ENCODE measurements around the gene EFNA3.
A peak's percentile ranks its signal among the peaks of the same experiment; 100 is the strongest.

Gene EFNA3

GRCh38 chr1:155127105-155127966, 48.7 kb downstream of the EFNA3 start, which contains the start of gene EFNA1:
Gene EFNA1, plus strand, starts transcription at chr1:155127876. Its CDS starts 102 bp downstream, at chr1:155127978.
- Mint-ChIP-seq H3K36me3 (ENCODE audit: low read depth) (peaks cover 1% of the 10 kb centered on the region), H3K4me3 (peak within 1 kb of the TSS; percentile 82), H3K9me3 (no peaks in the 10 kb centered on the region), H3K27ac (no peak within 1 kb of the TSS), H3K4me1 (ENCODE audit: low read depth) (peaks cover 17% of the 10 kb centered on the region), H3K27me3 (ENCODE audit: low read depth) (peaks cover 60% of the 10 kb centered on the region)
- DNase-seq (ENCODE audit: low spot score) = peak; percentile 28

DNA sequence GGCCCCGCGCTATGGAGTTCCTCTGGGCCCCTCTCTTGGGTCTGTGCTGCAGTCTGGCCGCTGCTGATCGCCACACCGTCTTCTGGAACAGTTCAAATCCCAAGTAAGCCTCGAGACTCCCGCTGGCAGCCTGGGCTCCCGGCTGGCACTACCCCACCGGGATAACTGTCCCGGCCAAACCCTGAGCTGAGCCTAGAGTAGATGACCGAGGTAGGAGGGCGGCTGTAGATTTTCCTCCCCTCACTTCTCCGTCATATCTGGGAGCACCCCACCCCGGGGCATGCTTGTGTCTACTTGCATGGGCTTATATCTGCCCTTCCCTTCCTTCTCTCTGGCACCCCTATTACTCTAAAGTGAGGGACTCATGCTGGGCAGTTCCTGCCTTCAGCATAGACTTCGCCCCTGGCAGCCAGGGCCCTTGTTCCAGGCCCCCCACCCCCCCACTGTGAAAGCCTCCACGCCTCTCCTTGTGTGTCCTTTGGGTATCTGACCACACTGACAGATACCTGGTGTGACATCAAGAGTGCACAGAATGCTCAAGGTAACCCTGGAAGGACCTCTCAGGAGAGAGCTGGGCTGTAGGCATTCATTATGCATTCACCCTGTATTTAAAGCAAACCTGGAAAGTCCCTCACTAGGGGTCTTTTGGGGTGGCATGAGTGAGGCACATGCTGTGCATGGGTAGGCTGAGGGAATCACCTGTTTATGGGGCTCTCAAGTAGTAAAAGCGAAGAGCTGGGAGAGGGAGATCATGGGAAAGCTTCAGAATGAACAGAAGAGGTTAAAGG, 49.5 kb downstream of the EFNA3 start:
- no peak overlapping the region for H3K27ac Mint-ChIP-seq
- H3K9me3 Mint-ChIP-seq = no peaks in the 10 kb centered on the region
- peaks cover 56% of the 10 kb centered on the region for H3K27me3 Mint-ChIP-seq (ENCODE audit: low read depth)
- H3K4me3 Mint-ChIP-seq = peak overlapping the region; percentile 74
- H3K4me1 Mint-ChIP-seq (ENCODE audit: low read depth) = peaks cover 17% of the 10 kb centered on the region
- H3K36me3 Mint-ChIP-seq (ENCODE audit: low read depth) = peaks cover 1% of the 10 kb centered on the region
- DNase-seq (ENCODE audit: low spot score) = no peak

- Mint-ChIP-seq H3K4me1 (ENCODE audit: low read depth) (peaks cover 17% of the 10 kb centered on the region), H3K9me3 (no peaks in the 10 kb centered on the region), H3K27me3 (ENCODE audit: low read depth) (peaks cover 53% of the 10 kb centered on the region), H3K27ac (no peak overlapping the region), H3K4me3 (no peak overlapping the region), H3K36me3 (ENCODE audit: low read depth) (peaks cover 1% of the 10 kb centered on the region)
- no peak for DNase-seq (ENCODE audit: low spot score)
Measured at GRCh38 chr1:155128755-155129473, 50.3 kb downstream of the EFNA3 start.

GRCh38 chr1:155130272-155131006, 51.8 kb downstream of the EFNA3 start:
- no peak for DNase-seq (ENCODE audit: low spot score)
- H3K9me3 Mint-ChIP-seq = no peaks in the 10 kb centered on the region
- H3K4me1 Mint-ChIP-seq (ENCODE audit: low read depth) = peaks cover 25% of the 10 kb centered on the region
- H3K36me3 Mint-ChIP-seq (ENCODE audit: low read depth) = peaks cover 4% of the 10 kb centered on the region
- no peak overlapping the region for H3K4me3 Mint-ChIP-seq
- peaks cover 38% of the 10 kb centered on the region for H3K27me3 Mint-ChIP-seq (ENCODE audit: low read depth)
- no peak overlapping the region for H3K27ac Mint-ChIP-seq

DNA sequence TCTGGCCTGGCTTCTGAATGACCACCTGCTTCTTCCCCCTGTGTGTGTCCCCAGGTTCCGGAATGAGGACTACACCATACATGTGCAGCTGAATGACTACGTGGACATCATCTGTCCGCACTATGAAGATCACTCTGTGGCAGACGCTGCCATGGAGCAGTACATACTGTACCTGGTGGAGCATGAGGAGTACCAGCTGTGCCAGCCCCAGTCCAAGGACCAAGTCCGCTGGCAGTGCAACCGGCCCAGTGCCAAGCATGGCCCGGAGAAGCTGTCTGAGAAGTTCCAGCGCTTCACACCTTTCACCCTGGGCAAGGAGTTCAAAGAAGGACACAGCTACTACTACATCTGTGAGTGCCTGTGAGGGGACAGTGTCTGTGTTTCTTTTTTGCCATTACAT, 52.6 kb downstream of the EFNA3 start:
- H3K27me3 Mint-ChIP-seq (ENCODE audit: low read depth) = peaks cover 32% of the 10 kb centered on the region

GRCh38 chr1:155131856-155132255, 53.2 kb downstream of the EFNA3 start:
- H3K27ac Mint-ChIP-seq = no peak overlapping the region
- H3K4me1 Mint-ChIP-seq (ENCODE audit: low read depth) = peaks cover 27% of the 10 kb centered on the region
- H3K4me3 Mint-ChIP-seq = no peak overlapping the region
- H3K9me3 Mint-ChIP-seq = no peaks in the 10 kb centered on the region
- H3K27me3 Mint-ChIP-seq (ENCODE audit: low read depth) = peaks cover 27% of the 10 kb centered on the region
- no peak for DNase-seq (ENCODE audit: low spot score)
- H3K36me3 Mint-ChIP-seq (ENCODE audit: low read depth) = peaks cover 6% of the 10 kb centered on the region

More for the DNA sequence above, 52.6 kb downstream of the EFNA3 start:
- DNase-seq (ENCODE audit: low spot score) = no peak
- H3K4me3 Mint-ChIP-seq = no peak overlapping the region
- H3K4me1 Mint-ChIP-seq (ENCODE audit: low read depth) = peaks cover 27% of the 10 kb centered on the region
- no peak overlapping the region for H3K27ac Mint-ChIP-seq
- no peaks in the 10 kb centered on the region for H3K9me3 Mint-ChIP-seq
- H3K36me3 Mint-ChIP-seq (ENCODE audit: low read depth) = peaks cover 6% of the 10 kb centered on the region

DNA sequence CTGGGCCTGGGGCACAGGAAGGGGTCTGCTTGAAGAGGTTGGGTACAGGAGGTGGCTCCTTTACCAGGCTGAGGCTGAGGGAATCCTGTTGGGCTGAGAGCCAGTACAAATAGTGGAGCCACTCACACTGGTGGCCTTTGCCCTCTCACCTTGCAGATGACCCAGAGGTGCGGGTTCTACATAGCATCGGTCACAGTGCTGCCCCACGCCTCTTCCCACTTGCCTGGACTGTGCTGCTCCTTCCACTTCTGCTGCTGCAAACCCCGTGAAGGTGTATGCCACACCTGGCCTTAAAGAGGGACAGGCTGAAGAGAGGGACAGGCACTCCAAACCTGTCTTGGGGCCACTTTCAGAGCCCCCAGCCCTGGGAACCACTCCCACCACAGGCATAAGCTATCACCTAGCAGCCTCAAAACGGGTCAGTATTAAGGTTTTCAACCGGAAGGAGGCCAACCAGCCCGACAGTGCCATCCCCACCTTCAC, 55.2 kb downstream of the EFNA3 start:
- H3K4me1 Mint-ChIP-seq (ENCODE audit: low read depth) = peaks cover 30% of the 10 kb centered on the region
- peaks cover 18% of the 10 kb centered on the region for H3K36me3 Mint-ChIP-seq (ENCODE audit: low read depth)
- H3K27me3 Mint-ChIP-seq (ENCODE audit: low read depth) = peaks cover 9% of the 10 kb centered on the region
- DNase-seq (ENCODE audit: low spot score) = no peak
- H3K9me3 Mint-ChIP-seq = no peaks in the 10 kb centered on the region
- H3K27ac Mint-ChIP-seq = no peak overlapping the region
- no peak overlapping the region for H3K4me3 Mint-ChIP-seq

- peaks cover 20% of the 10 kb centered on the region for H3K36me3 Mint-ChIP-seq (ENCODE audit: low read depth)
- no peaks in the 10 kb centered on the region for H3K9me3 Mint-ChIP-seq
- H3K27me3 Mint-ChIP-seq (ENCODE audit: low read depth) = peaks cover 4% of the 10 kb centered on the region
- H3K4me1 Mint-ChIP-seq (ENCODE audit: low read depth) = peaks cover 31% of the 10 kb centered on the region
- no peak for DNase-seq (ENCODE audit: low spot score)
- H3K27ac Mint-ChIP-seq = peak overlapping the region; percentile 100
- peak overlapping the region; percentile 99 for H3K4me3 Mint-ChIP-seq
Measured at GRCh38 chr1:155134322-155134721, 55.7 kb downstream of the EFNA3 start.

DNA sequence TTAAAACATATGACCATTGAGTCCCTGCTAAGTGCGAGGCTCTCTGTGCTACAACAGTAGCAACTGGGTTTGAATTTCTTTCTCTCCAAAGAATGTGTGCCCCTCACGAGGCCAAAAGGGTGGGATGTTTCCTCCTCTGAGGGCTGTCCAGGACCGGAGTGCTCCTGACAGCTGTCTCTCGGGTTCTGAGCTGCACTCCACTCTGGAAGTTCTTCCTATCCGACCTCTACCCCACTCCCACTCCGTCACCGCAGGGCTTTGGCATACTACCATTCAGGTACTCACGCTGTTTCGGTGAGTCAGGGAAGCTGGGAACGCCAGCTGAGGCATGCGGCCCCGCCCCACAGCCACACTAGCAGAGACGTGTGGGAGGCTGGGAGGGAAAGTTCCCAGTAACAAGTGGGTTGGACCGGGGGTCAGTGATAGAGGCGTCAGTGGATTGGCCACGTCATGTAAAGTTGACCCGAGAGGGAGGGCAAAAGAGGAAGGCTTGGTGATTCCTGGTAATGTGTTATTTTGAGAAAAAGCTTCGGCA, 56.3 kb downstream of the EFNA3 start:
- H3K36me3 Mint-ChIP-seq (ENCODE audit: low read depth) = peaks cover 25% of the 10 kb centered on the region
- peak overlapping the region; percentile 100 for H3K27ac Mint-ChIP-seq
- peak; percentile 84 for DNase-seq (ENCODE audit: low spot score)
- H3K9me3 Mint-ChIP-seq = no peaks in the 10 kb centered on the region
- H3K27me3 Mint-ChIP-seq (ENCODE audit: low read depth) = no peaks in the 10 kb centered on the region
- peaks cover 31% of the 10 kb centered on the region for H3K4me1 Mint-ChIP-seq (ENCODE audit: low read depth)
- H3K4me3 Mint-ChIP-seq = peak overlapping the region; percentile 99

- H3K27me3 Mint-ChIP-seq (ENCODE audit: low read depth) = no peaks in the 10 kb centered on the region
- H3K36me3 Mint-ChIP-seq (ENCODE audit: low read depth) = peaks cover 27% of the 10 kb centered on the region
- DNase-seq (ENCODE audit: low spot score) = peak; percentile 95
- H3K27ac Mint-ChIP-seq = peak within 1 kb of the TSS; percentile 100
- H3K4me1 Mint-ChIP-seq (ENCODE audit: low read depth) = peaks cover 33% of the 10 kb centered on the region
- no peaks in the 10 kb centered on the region for H3K9me3 Mint-ChIP-seq
- peak within 1 kb of the TSS; percentile 99 for H3K4me3 Mint-ChIP-seq
Measured at GRCh38 chr1:155135415-155136028, 56.9 kb downstream of the EFNA3 start, which contains the start of gene SLC50A1. Gene SLC50A1, plus strand, starts transcription at chr1:155135852. Its CDS starts 60 bp downstream, at chr1:155135912.

GRCh38 chr1:155136748-155137147, 58.1 kb downstream of the EFNA3 start:
- Mint-ChIP-seq H3K4me3 (peak overlapping the region; percentile 99), H3K9me3 (no peaks in the 10 kb centered on the region), H3K27me3 (ENCODE audit: low read depth) (peaks cover 5% of the 10 kb centered on the region), H3K27ac (peak overlapping the region; percentile 100), H3K36me3 (ENCODE audit: low read depth) (peaks cover 27% of the 10 kb centered on the region), H3K4me1 (ENCODE audit: low read depth) (peaks cover 35% of the 10 kb centered on the region)
- DNase-seq (ENCODE audit: low spot score) = no peak
